Measurements from ENCODE around the gene TH.
"Not testable (repeated sequence)": the region's sequence is repeated elsewhere in the genome, so short reads cannot be mapped to it uniquely, and the experiment has no call there.

The TH gene

GRCh38 chr11:2198621-2199365 lies 27.2 kb upstream of the TH start:
- no peaks in the 10 kb centered on the region for H3K4me1 ChIP-seq (ENCODE audit: insufficient read depth, low read length)
- H3K9ac ChIP-seq (ENCODE audit: low read depth, low read length), result no peak overlapping the region
- no peaks in the 10 kb centered on the region for H3K9me3 ChIP-seq (ENCODE audit: insufficient read depth, low read depth, low read length)
- H3K27ac ChIP-seq (ENCODE audit: low read length), result no peak overlapping the region
- H3K36me3 ChIP-seq (ENCODE audit: insufficient read depth, low read depth, low read length), result no peaks in the 10 kb centered on the region
- H3K4me3 ChIP-seq (ENCODE audit: low read length), result no peak overlapping the region
- H3K27me3 ChIP-seq (ENCODE audit: insufficient read depth, low read length), result peaks cover 12% of the 10 kb centered on the region

GRCh38 chr11:2197771-2198520 lies 26.3 kb upstream of the TH start:
- H3K9ac ChIP-seq (ENCODE audit: low read depth, low read length), result no peak overlapping the region
- H3K9me3 ChIP-seq (ENCODE audit: insufficient read depth, low read depth, low read length), result no peaks in the 10 kb centered on the region

GRCh38 chr11:2196970-2197770 lies 25.6 kb upstream of the TH start:
- no peak overlapping the region for H3K27ac ChIP-seq (ENCODE audit: low read length)
- no peaks in the 10 kb centered on the region for H3K4me1 ChIP-seq (ENCODE audit: insufficient read depth, low read length)
- no peaks in the 10 kb centered on the region for H3K36me3 ChIP-seq (ENCODE audit: insufficient read depth, low read depth, low read length)
- H3K9me3 ChIP-seq (ENCODE audit: insufficient read depth, low read depth, low read length), result no peaks in the 10 kb centered on the region
- no peak overlapping the region for H3K4me3 ChIP-seq (ENCODE audit: low read length)
- no peak overlapping the region for H3K9ac ChIP-seq (ENCODE audit: low read depth, low read length)
- peaks cover 12% of the 10 kb centered on the region for H3K27me3 ChIP-seq (ENCODE audit: insufficient read depth, low read length)

More at GRCh38 chr11:2197771-2198520, 26.3 kb upstream of the TH start:
- Histone ChIP-seq H3K27me3 (ENCODE audit: insufficient read depth, low read length) (peaks cover 12% of the 10 kb centered on the region), H3K4me3 (ENCODE audit: low read length) (no peak overlapping the region), H3K27ac (ENCODE audit: low read length) (no peak overlapping the region), H3K4me1 (ENCODE audit: insufficient read depth, low read length) (no peaks in the 10 kb centered on the region), H3K36me3 (ENCODE audit: insufficient read depth, low read depth, low read length) (no peaks in the 10 kb centered on the region)

DNA sequence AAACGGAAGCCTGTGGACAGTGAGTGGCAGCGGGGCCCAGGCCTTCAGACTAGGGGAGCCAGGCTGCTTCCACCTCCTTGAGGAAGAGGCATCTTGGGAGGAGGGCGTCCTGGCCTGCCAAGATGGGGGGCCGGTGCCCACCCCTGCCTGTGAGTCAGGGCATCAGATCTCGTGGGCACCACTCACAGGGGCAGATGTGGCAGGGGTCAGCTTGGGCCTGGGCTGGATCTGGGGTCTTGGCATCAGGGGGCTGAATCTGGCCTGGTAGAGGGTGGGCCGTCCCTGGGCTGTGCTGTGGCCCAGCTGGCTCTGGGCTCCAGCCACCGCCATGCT lies 24.1 kb upstream of the TH start:
- no peaks in the 10 kb centered on the region for H3K9me3 ChIP-seq (ENCODE audit: insufficient read depth, low read depth, low read length)
- no peaks in the 10 kb centered on the region for H3K4me1 ChIP-seq (ENCODE audit: insufficient read depth, low read length)
- no peaks in the 10 kb centered on the region for H3K36me3 ChIP-seq (ENCODE audit: insufficient read depth, low read depth, low read length)
- no peak overlapping the region for H3K9ac ChIP-seq (ENCODE audit: low read depth, low read length)
- H3K4me3 ChIP-seq (ENCODE audit: low read length), result no peak overlapping the region
- H3K27me3 ChIP-seq (ENCODE audit: insufficient read depth, low read length), result peaks cover 12% of the 10 kb centered on the region
- H3K27ac ChIP-seq (ENCODE audit: low read length), result no peak overlapping the region

GRCh38 chr11:2194877-2195755 lies 23.5 kb upstream of the TH start:
- no peaks in the 10 kb centered on the region for H3K36me3 ChIP-seq (ENCODE audit: insufficient read depth, low read depth, low read length)
- no peak overlapping the region for H3K9ac ChIP-seq (ENCODE audit: low read depth, low read length)
- H3K27ac ChIP-seq (ENCODE audit: low read length), result no peak overlapping the region
- no peaks in the 10 kb centered on the region for H3K4me1 ChIP-seq (ENCODE audit: insufficient read depth, low read length)
- no peaks in the 10 kb centered on the region for H3K9me3 ChIP-seq (ENCODE audit: insufficient read depth, low read depth, low read length)
- H3K27me3 ChIP-seq (ENCODE audit: insufficient read depth, low read length), result peaks cover 12% of the 10 kb centered on the region
- H3K4me3 ChIP-seq (ENCODE audit: low read length), result no peak overlapping the region

GRCh38 chr11:2193888-2194595 lies 22.4 kb upstream of the TH start:
- H3K36me3 ChIP-seq (ENCODE audit: insufficient read depth, low read depth, low read length); H3K27ac ChIP-seq (ENCODE audit: low read length); H3K9me3 ChIP-seq (ENCODE audit: insufficient read depth, low read depth, low read length); H3K9ac ChIP-seq (ENCODE audit: low read depth, low read length); H3K4me1 ChIP-seq (ENCODE audit: insufficient read depth, low read length); H3K4me3 ChIP-seq (ENCODE audit: low read length): not testable (repeated sequence)
- peaks cover 12% of the 10 kb centered on the region for H3K27me3 ChIP-seq (ENCODE audit: insufficient read depth, low read length)

DNA sequence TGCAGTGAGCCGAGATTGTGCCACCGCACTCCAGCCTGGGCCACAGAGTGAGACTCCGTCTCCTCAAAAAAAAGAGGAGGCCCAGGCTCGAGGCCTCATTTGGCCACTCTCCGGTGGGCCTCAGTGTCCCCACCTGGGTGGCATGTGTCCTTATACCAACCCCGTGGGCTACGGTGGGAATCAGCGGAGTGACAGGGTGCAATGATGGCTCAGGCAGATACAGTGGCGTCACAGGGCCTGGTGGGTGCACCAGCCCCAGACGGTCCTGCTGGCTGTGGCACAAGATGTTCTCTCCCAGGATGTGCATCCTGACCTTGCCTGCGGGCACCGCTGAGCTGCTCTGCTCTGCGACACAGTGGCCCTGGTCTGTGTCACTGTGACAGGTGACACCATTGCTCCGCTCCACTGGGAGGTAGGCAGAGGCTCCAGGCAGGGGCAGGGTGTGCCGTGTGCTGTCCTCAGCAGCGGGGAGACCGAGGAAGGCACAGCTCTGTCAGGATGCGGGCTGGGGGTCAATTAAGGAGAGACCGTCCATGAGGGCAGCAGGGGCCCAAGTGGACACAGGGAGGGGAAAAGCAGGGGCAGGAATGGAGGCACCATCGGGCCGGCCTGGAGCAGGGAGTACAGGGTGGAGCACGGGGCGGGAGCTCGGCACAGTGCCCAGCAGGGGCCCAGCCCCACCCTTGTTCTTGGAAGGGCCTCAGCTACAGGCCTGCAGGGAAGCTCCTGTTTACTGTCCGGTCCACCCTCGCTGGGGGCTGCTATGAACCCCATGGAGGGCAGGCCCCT lies 21.7 kb upstream of the TH start:
- Histone ChIP-seq H3K4me1 (ENCODE audit: insufficient read depth, low read length) (no peaks in the 10 kb centered on the region), H3K9me3 (ENCODE audit: insufficient read depth, low read depth, low read length) (no peaks in the 10 kb centered on the region), H3K9ac (ENCODE audit: low read depth, low read length) (no peak overlapping the region), H3K36me3 (ENCODE audit: insufficient read depth, low read depth, low read length) (no peaks in the 10 kb centered on the region), H3K4me3 (ENCODE audit: low read length) (no peak overlapping the region), H3K27me3 (ENCODE audit: insufficient read depth, low read length) (peaks cover 12% of the 10 kb centered on the region), H3K27ac (ENCODE audit: low read length) (no peak overlapping the region)

DNA sequence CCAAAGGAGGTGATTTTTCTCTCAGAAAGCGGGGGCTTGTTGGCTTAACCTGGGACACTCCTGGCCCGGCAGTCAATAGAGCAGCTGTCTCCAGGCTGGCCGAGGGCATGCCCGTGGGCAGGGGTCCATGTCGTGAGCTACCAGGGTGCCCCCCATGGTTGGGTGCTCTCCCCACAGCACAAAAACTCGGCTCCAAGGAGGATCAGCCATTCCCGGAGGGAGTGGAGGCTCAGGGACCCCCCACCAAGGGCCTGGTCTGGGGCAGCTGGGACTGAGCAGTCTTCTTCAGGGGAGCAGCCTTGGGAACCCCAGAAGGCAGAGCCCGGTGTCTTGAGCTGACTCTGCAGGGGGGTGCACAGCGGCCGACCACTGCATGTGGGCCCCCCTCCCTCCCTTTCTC lies 20.8 kb upstream of the TH start:
- H3K4me3 ChIP-seq (ENCODE audit: low read length), result no peak overlapping the region
- H3K9ac ChIP-seq (ENCODE audit: low read depth, low read length), result no peak overlapping the region
- peaks cover 12% of the 10 kb centered on the region for H3K27me3 ChIP-seq (ENCODE audit: insufficient read depth, low read length)
- no peaks in the 10 kb centered on the region for H3K36me3 ChIP-seq (ENCODE audit: insufficient read depth, low read depth, low read length)
- H3K9me3 ChIP-seq (ENCODE audit: insufficient read depth, low read depth, low read length), result no peaks in the 10 kb centered on the region
- H3K4me1 ChIP-seq (ENCODE audit: insufficient read depth, low read length), result no peaks in the 10 kb centered on the region
- no peak overlapping the region for H3K27ac ChIP-seq (ENCODE audit: low read length)

DNA sequence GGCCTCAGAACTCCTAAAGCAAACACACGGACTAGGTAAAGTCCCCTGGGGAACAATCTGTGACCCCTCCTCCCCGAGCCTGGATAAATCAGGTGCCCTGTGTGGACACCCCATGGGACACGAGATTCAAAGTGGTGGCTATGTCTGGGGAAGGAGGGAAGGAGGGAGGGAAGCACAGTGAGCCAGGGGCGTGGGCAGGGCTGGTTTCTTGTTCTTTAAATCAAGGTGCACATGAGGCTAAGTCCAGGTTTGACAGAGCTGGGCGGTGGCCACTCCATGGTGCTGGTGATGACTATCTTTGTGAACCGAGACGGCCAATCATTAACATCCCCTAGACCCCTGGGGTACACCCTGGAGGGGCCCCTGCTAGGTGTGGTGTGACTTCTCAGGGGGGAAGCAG lies 20.3 kb upstream of the TH start:
- no peaks in the 10 kb centered on the region for H3K36me3 ChIP-seq (ENCODE audit: insufficient read depth, low read depth, low read length)
- H3K27me3 ChIP-seq (ENCODE audit: insufficient read depth, low read length), result peaks cover 9% of the 10 kb centered on the region
- H3K4me3 ChIP-seq (ENCODE audit: low read length), result no peak overlapping the region
- no peak overlapping the region for H3K9ac ChIP-seq (ENCODE audit: low read depth, low read length)
- H3K9me3 ChIP-seq (ENCODE audit: insufficient read depth, low read depth, low read length), result no peaks in the 10 kb centered on the region
- H3K4me1 ChIP-seq (ENCODE audit: insufficient read depth, low read length), result no peaks in the 10 kb centered on the region
- no peak overlapping the region for H3K27ac ChIP-seq (ENCODE audit: low read length)

DNA sequence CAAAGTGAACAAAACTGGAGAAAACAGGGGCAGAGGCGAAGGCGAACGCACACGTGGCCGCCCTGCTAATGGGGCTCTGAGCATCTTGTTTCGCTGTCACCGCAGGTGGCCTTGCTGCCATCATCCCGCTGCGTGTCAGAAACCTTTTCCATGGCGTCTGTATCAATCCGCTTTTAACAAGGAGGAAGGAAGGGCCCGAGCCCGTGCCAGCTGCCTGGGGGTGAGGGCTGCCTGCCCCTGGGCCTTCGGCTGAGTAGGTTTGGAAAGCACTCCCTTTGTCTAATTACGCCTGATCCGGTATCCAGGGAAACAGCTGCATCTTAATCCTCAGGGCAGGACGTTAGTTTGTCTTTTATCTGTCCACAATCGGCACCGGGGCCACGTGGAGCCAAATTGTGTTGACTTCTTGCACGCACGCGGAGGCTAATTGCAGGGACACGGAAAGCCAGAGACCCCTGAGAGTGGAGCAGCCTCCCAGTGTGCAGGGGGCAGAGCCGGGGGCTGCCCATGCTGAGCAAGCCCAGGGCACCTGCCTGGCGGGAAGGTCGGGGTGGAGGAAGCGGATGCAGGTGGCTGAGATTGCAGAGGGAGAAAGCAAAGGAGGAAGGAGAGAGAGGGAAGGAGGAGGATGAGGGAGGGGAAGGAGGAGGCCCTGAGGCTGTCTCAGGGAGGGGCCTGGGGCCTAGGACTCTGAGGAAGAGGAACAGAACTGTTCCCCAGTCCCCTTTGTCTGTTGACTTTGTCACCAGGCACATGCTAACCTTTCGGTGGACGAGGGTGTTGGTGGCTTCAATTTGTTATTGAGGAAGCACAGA lies 19.2 kb upstream of the TH start:
- Histone ChIP-seq H3K9me3 (ENCODE audit: insufficient read depth, low read depth, low read length) (no peaks in the 10 kb centered on the region), H3K27me3 (ENCODE audit: insufficient read depth, low read length) (no peaks in the 10 kb centered on the region), H3K4me1 (ENCODE audit: insufficient read depth, low read length) (no peaks in the 10 kb centered on the region), H3K9ac (ENCODE audit: low read depth, low read length) (no peak overlapping the region), H3K36me3 (ENCODE audit: insufficient read depth, low read depth, low read length) (no peaks in the 10 kb centered on the region), H3K27ac (ENCODE audit: low read length) (no peak overlapping the region), H3K4me3 (ENCODE audit: low read length) (no peak overlapping the region)

Data from iPS-20b (cell line).